ENCODE measurements around the gene UBE2H. TPM values are rescaled to one million over a fixed set of nuclear protein-coding genes. Genes with fewer than 3 reads are reported as not detected.

UBE2H gene
- total RNA-seq, result 51.0 and 79.3 TPM in 2 replicates

GRCh38 chr7:129952653-129953560, at the start of gene UBE2H:
TSS of gene UBE2H (minus strand) at chr7:129952960. CDS start at chr7:129952555, 405 bp downstream.

Other genes starting within 250 kb of the UBE2H start
- 10.4 and 13.5 TPM in 2 replicates for gene ZC3HC1, start 98.4 kb upstream of the UBE2H start, total RNA-seq
- 13.8 and 15.8 TPM in 2 replicates for gene KLHDC10, start 117.6 kb upstream of the UBE2H start, total RNA-seq